Fibroblast of skin of abdomen (primary cell): ENCODE results near the gene KCNE3.

Source experiments
- DNase-seq: peaks from one replicate; pipeline ENCODE4 v3.0.0-alpha.2; 2013

The KCNE3 gene

DNA sequence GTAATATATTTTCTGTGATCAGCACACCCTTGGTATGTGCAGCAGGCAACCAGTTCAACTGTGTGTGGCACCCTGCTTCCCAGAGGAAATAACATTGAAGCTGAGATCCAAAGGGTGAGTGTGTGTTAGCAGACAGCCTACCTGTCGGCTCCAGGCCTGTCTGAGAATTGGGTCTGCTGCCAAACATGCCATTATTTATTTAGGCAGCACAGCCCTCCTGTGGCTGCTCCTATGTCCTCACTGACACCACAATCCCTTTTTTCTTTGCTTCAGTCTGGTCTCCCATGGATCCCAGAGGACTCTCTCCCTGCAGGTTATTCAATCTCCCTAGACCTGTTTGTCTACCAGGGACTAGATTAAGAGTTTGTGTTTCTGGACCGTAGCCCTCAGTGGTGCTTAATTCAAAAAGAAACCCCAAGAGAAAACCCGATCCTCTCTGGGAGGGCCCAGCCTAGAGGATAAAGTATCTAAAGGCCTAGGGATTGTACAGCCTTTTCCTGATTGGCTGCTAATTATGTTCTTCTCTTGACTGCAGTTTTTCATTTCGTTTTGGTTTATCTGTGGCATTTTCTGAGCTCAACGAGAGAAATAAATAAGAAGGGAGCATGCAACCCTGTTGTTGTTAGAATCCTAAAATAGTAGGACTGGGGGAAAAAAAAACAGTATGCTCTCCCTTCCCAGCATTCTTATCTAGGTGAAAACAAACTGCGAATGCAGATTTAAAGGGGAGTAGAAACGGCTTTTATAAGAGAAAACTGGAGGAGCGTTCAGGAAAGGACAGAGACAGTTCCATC, 24.1 kb downstream of the KCNE3 start:
- DNase-seq, result no peak

DNA sequence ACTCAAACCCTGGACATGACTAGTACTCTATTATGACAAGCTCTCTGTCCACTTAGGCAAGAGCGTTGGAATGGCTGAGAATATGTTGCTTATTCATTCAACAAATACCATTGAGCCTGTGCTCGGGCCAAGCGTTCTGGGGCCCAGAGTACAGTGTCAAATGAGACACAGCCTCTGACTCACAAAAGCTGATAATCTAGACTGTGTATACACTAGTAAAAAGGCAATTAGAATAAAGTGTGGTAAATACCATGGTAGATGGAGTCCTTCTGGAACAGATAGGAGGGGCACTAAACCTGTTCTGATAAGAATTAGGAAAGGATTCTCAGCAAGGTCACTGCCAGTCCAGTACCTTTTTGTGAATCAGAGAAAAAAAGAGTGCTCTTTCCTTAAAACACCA, 24.7 kb downstream of the KCNE3 start:
- DNase-seq, result no peak

GRCh38 chr11:74438681-74439080, 28.7 kb downstream of the KCNE3 start:
- no peak for DNase-seq

- no peak for DNase-seq
These were observed 29.8 kb downstream of the KCNE3 start for GRCh38 chr11:74437441-74438042.

DNA sequence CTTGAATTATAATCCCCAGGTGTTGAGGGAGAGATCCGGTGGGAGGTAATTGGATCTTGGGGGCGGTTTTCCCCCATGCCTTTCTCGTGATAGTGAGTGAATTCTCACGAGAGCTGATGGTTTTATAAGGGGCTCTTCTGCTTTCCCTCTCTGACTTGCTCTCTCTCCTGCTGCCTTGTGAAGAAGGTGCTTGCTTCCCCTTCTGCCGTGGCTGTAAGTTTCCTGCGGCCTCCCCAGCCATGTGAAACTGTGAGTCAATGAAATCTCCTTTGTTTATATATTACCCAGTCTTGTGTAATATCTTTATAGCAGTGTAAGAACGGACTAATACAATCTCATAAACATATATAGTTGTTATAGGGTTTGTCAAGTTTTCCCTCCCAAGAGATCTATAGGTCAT, 32.8 kb downstream of the KCNE3 start:
- DNase-seq, result no peak

DNA sequence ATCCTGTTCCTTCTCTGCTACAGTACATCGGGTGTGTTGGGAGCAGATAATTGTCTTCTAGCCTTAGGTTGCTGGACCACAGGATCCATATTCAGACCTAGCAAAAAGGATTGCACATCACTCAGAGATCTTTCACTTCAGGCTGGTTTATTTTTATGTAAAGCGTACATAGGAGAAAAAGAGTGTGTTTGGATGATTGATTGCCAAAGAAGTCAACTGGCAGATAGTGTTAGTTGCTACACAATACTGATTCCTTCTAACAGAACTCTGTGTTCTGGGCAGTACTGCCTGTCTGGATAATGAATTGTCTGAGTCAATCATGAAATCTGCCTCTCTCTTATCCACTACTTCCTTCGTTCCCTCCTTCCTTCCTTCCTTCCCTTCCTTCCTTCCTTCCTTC, 38.1 kb downstream of the KCNE3 start:
- DNase-seq, result no peak

DNA sequence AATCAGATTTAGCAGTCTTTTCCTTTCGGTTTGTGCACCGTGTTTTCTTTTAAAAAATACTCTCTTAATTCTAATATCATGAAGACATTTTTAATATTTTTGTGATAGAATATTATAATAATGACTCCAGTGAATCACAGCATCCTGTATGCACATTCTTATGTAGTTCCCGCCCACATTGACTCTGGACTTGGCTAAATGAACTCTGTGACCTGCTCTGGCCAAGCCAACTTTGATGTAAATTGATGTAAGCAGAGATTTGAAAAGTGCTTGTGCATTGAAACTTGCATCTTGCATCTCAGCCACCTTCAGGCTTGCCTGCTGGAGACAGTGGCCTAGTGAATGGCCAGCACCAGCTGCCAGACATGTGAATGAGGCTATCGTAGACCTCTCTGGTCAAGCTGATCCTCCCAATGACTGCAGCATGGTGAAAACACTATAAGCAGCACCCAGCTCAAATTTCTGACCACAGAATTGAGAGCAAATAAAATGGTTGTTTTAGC, 39.9 kb downstream of the KCNE3 start:
- no peak for DNase-seq

DNA sequence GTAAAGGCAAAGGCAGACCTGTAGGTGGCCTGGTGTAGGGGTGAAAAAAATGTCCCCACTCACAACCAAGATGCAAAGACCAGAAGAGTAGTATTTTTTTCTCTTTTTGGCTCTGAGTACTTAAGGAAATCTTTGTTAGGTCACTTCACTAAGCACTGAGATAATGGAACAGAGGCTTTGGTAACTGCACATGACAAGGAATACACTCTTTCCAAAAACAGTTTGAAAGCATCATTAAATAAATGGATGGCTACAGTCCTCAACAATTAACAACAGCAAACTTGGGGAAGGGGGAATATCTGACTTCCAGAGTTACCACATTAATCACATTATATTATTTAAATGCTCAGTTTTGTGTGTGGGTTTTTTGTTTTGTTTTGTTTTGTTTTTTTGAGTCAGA, 42.2 kb downstream of the KCNE3 start:
- DNase-seq, result no peak

DNA sequence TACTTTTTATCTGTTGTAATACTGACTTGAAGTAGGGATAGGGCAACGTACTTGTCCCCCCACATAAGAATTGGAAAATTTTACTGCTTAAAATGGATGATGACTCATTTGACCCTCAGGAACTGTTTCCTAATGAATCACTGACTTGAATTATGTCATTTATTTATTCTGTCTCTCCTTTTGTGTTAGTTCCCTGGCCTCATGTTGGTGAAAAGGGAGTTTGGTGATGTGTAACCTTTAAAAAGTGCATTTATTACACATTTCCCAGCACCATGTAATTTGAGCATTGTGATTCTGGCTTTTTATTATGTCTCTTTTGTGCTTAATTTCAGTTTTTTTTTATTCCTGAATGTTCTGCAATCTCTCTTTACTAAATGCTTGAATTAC, 48.8 kb downstream of the KCNE3 start:
- DNase-seq, result peak; percentile 70

DNA sequence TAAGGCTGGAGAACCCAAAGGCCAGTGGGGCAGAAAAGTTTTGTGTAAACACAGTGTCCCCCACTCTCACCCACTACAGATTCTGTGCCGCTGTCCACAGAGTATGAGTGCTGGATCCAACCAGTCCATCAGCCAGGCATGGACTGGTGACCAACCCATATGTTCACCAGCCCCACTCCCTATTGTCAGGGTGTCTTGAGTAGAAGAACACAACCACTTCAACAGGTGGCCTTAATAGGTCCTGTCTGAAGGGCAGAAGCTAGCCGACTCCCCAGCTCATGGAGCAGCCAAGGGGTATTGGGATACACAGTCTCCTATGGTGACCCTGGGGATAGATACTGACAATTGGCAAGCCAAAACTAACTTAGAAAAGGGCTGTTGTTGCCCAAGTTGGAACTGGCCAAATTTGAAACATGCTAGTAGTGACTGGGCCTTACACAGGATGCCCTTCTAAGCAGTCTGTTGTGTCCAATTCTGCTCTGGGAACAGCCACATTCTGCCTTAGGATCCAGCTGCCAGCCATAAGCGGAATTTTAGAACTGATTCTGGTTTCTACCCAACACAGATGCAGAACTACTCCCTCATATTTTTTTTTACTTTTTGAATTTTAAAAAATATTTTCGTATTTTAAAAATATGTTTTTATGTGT, 49.4 kb downstream of the KCNE3 start:
- DNase-seq, result peak; percentile 20

DNA sequence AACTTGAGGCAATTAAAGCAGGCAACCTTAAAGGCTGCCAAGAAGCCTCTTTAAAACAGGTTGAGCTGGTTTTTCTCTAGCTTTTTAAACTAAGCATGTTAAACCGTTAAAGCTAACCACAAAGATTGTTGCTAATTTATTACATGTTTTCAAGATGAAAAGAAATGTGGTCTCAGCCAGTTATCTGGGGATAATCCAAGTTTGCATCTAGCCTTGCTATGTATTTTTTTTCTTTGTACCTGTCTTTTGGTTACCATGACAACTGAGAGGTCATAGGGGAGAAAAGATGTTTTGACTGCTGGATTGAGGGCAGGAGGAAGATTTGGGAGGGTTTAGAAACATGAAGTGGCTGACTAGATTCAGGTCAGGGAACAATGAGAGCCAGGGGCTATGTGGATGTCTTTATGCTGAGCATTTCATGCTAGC, 50.0 kb downstream of the KCNE3 start:
- peak; percentile 72 for DNase-seq

DNA sequence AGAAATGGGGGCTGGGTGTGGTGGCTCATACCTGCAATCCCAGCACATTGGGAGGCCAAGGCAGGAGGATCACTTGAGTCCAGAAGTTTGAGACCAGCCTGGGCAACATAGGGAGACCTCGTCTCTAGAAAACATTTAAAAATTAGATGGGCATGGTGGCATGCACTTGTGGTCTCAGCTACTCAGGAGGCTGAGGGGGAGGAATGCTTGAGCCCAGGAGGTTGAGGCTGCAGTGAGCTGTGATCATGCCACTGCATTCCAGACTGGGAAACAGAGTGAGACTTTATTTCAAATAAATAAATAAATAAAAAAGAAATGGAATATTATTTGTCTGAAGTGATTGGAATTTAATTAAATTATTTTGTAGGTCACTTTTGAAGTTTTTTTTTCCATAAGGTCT, 50.4 kb downstream of the KCNE3 start:
- DNase-seq, result peak; percentile 24

- DNase-seq, result no peak
These were observed 54.5 kb downstream of the KCNE3 start for GRCh38 chr11:74412733-74413359.

GRCh38 chr11:74412321-74412720, 55.0 kb downstream of the KCNE3 start:
- DNase-seq, result no peak

- no peak for DNase-seq
These were observed 57.7 kb downstream of the KCNE3 start for GRCh38 chr11:74409633-74410032.
